ENCODE results near the gene EPSTI1.
A peak's percentile ranks its signal among the peaks of the same experiment; 100 is the strongest.
"Not testable (repeated sequence)": the region's sequence is repeated elsewhere in the genome, so short reads cannot be mapped to it uniquely, and the experiment has no call there.

Gene EPSTI1

GRCh38 chr13:42991898-42992763 lies at the start of gene EPSTI1:
EPSTI1 (minus strand) TSS chr13:42992241; CDS start chr13:42992165, 76 bp downstream.
- DNase-seq: peak; percentile 14

GRCh38 chr13:43041369-43041921 lies 49.4 kb upstream of the EPSTI1 start:
- DNase-seq: no peak

DNA sequence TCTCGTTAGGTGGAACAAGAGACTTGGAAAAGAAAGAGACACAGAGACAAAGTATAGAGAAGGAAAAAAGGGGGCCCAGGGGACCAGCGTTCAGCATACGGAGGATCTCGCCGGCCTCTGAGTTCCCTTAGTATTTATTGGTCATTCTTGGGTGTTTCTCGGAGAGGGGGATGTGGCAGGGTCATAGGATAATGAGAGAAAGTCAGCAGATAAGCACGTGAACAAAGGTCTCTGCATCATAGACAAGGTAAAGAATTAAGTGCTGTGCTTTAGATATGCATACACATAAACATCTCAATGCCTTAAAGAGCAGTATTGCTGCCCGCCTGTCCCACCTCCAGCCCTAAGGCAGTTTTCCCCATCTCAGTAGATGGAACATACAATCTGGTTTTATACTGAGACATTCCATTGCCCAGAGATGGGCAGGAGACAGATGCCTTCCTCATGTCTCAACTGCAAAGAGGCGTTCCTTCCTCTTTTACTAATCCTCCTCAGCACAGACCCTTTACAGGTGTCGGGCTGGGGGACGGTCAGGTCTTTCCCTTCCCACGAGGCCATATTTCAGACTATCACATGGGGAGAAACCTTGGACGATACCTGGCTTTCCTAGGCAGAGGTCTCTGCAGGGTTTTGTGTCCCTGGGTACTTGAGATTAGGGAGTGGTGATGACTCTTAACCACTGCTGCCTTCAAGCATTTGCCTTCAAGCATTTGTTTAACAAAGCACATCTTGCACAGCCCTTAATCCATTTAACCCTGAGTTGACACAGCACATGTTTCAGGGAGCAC lies 48.7 kb upstream of the EPSTI1 start:
- not testable (repeated sequence) for DNase-seq

DNA sequence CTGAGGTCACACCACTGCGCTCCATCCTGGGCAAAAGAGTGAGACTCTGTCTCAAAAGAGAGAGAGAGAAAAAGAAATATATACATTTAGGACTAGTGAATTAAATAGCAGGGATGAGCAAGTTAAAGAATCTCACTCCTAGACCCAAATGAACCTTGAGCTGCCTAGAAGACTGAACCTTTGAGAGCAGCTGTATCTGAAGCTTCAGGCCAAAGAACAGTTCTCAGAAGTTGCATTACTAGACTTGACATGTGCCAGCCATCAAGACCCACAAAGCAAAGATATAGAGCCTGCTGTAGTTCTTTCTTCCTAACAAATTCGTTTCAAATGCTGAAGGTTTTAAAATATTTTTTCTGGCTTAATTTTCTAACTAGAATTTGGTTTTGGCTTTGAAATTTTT lies 47.9 kb upstream of the EPSTI1 start:
- no peak for DNase-seq

- no peak for DNase-seq
These were observed 44.6 kb upstream of the EPSTI1 start for GRCh38 chr13:43036351-43037250.

- no peak for DNase-seq
These were observed 41.0 kb upstream of the EPSTI1 start for GRCh38 chr13:43033038-43033437.

DNA sequence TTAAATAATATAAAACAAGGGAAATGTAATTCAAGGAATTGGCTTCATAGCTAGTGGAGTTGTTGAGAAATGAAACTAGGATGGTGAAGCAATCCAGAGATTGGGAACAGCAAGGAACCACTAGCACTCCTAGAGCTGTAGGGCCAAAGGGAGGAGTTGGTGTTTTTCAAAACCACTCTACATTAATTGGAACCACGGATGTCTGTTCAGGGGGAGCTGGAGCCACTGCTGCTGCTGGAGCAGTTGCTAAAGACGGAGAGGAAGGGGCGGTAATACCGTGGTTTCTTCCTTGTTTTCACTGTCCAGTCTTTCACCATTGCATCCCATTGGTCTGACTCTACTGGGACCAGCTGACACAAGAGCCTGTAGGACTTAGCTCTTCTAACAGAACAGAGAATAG lies 39.8 kb upstream of the EPSTI1 start:
- DNase-seq: no peak

GRCh38 chr13:43030548-43030947 lies 38.5 kb upstream of the EPSTI1 start:
- DNase-seq: no peak

- DNase-seq: no peak
These were observed 34.2 kb upstream of the EPSTI1 start for GRCh38 chr13:43026262-43026661.

DNA sequence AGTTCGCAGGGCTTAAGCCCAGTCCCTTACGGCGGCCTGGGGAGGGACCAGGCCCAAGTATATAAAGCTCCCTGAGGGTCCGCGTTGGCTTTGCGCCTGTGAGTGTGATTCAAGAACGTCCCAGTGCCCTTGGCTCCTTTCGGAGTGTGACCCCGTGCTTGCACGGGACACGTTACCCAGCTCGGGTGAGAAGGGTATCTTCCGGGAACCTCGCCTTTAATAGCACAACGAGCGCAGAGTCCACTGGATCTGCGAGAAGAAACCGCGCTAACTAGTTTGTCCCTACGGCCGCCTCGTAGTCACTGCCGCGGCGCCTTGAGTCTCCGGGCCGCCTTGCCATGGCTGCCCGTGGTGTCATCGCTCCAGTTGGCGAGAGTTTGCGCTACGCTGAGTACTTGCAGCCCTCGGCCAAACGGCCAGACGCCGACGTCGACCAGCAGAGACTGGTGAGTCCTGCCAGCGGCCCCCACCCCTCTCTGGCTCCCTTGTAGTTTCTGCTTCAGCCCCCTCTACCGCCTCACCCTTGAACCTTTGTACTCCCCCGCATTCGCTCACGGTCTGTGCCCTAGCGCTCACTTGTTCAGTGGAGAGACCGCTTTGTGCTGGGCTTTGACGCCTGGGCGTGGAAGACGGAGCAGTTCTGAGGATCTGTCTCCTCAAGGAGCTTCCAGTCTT lies 31.4 kb upstream of the EPSTI1 start, which contains the start of gene DNAJC15:
TSS of gene DNAJC15 (plus strand) at position 298 of the 675 bp plus-strand sequence. CDS start at position 339, 41 bp downstream.
- no peak for DNase-seq

GRCh38 chr13:43022934-43023288 lies 30.9 kb upstream of the EPSTI1 start:
- no peak for DNase-seq

- no peak for DNase-seq
These were observed 30.1 kb upstream of the EPSTI1 start for GRCh38 chr13:43021926-43022670.

- DNase-seq: no peak
These were observed 28.8 kb upstream of the EPSTI1 start for GRCh38 chr13:43020794-43021193.

GRCh38 chr13:43019811-43020210 lies 27.8 kb upstream of the EPSTI1 start:
- DNase-seq: no peak

DNA sequence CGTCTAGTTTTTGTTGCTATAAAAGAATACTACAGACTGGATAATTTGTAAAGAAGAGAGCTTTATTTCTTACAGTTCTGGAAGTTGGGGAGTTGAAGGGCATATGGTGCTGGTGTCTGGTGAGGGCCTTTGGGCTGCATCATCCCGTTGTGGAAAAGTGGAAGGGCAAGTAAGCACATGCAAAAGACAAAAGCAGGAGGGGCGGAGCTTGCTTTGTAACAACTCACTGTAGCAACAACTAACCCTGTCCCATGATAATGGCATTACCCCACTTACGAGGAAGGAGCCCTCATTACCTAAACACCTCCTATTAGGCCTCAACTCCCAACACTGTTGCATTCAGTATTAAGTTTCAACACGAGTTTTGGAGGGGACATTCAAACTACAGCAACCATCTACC lies 24.2 kb upstream of the EPSTI1 start:
- DNase-seq: no peak

DNA sequence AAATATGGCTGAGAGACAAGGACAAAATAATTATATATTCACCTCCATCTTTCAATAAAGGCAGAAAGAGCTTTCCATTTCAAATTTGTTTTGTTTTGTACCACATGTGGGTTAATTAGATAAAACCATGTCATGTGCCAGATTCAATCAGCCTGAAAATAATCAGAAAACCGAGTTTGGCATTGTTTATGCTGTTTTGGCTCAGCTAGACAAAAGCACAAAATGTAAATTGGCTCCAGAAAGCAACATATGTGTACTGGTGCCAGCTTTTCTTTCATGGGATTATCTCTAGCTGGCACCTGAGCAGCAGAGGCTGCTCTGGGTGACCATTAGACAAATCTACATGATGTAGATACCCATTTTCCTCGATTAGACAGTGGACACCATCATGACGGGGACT lies 22.1 kb upstream of the EPSTI1 start:
- no peak for DNase-seq

GRCh38 chr13:43009506-43009905 lies 17.5 kb upstream of the EPSTI1 start:
- no peak for DNase-seq

- no peak for DNase-seq
These were observed 16.6 kb upstream of the EPSTI1 start for GRCh38 chr13:43008596-43008995.

DNA sequence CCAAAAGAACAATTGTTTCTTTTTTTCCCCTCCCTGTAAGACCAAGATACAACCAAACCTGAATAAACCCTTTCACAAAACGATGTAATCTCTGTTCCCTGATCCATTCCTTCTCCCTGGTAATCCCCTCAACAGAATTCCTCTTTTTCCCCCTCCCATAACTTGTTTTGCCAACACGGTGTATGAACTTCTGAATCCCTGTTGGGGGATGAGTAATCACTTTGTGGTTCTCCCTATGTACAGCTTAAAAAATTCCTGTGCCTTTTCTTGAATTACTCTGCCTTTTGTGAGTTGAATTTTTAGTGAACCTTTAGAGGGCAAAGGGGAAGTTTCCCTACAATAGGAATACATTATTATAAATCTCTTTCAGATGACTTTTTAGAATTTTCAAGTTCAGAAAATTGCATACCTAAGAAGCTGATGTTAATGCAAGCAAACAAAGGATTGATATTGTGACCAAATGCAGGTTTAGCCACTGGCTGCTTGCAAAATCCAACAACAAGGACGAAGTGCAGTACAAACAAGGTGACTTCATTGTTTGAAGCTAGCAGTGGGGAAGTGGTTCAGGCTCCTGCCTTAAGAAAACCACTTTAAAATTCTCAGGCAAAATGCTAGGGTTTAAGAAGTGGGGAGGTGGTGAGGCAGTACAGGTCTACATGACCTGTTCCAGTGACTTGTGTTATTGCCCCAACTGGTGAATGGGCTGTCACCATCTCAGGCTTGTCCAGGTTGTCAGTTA lies 15.0 kb upstream of the EPSTI1 start:
- DNase-seq: no peak

DNA sequence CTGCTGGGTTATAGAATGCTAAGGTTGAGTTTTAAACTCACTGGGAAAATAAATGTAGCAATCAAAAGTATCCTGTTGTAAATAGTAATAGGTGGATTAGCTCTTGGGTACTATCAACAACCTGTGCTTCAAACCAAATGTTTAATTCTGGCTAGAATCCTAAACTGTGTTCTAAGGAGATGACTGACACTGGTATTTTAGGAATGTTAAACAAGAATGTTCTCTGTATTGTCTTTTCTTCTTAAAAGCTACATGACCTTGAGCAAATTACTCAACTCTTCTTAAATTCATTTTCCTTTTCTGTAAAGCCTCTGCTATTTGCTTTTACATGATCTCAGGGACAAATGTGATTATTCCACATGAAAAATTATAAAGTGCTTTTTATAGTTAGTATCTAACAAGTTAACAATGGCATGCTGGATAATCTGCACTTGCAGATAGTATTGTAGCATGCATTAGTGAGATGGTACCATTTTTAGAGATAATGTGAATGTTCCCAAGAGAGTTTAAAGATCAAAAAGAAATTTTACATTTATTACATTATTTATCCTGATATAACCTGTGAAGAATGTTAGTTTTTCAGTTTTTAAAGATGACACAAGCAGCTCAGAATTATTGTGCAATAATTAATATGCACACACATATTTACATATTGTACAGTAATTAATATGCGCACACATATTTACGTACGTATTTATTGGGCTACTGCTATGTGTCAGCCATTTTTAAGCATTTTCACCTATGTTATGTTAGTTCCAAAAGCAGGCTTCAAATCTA lies 13.6 kb upstream of the EPSTI1 start:
- no peak for DNase-seq

Measured in amniotic stem cell (primary cell).